IMR-90 (cell line): ENCODE results near the gene KCNC2. TPM values are rescaled to one million over a fixed set of nuclear protein-coding genes. Genes with fewer than 3 reads are reported as not detected.

Source experiments
- ATAC-seq: fragments of 200-7000 bp; cut with Tn5 transposase; 2 replicates; pipeline ENCODE4 v1.9.1; 2020; ENCODE audit warnings: low read depth, mild to moderate bottlenecking, moderate library complexity
- BruUV-seq: library from RNA; stranded (reverse); fragments of 400-500 nt; replicated peaks from 2 replicates; lab custom pipeline; 2021; lab: Mats Ljungman, UMichigan
- CTCF ChIA-PET: fragments of 300-600 bp; formaldehyde crosslinking; extraction: SDS; loops from one replicate; lab custom pipeline; 2021; ENCODE audit warnings: antibody characterized with exemption; lab: Yijun Ruan, JAX
- POLR2A ChIA-PET: fragments of 300-600 bp; sonication (Branson Sonifier 250); formaldehyde crosslinking; loops from one replicate; lab custom pipeline; 2022; ENCODE audit warnings: antibody characterized with exemption; ENCODE audit not compliant: unreplicated experiment; lab: Charles Lee
- DNase-seq: peaks from one replicate; pipeline ENCODE4 v3.0.0; 2013
- H2AFZ ChIP-seq: replicated peaks from 2 replicates; pipeline ENCODE3; 2013; ENCODE audit warnings: low read length, mild to moderate bottlenecking; ENCODE audit not compliant: poor library complexity
- H2AK5ac ChIP-seq: 2 replicates; pipeline ENCODE4 v1.6.1; 2013; ENCODE audit warnings: low read depth, low read length, inconsistent platforms
- H2AK9ac ChIP-seq: replicated peaks from 2 replicates; pipeline ENCODE3; 2013; ENCODE audit warnings: mild to moderate bottlenecking, low read depth, low read length, moderate library complexity; ENCODE audit not compliant: poor library complexity
- H2BK120ac ChIP-seq: 2 replicates; pipeline ENCODE4 v1.6.1; 2013; ENCODE audit warnings: low read depth, low read length, inconsistent platforms
- H2BK15ac ChIP-seq: 3 replicates; pipeline ENCODE4 v1.6.1; 2013; ENCODE audit warnings: low read depth, low read length, inconsistent platforms
- H2BK20ac ChIP-seq: 2 replicates; pipeline ENCODE4 v1.6.1; 2013; ENCODE audit warnings: low read depth, mild to moderate bottlenecking, inconsistent platforms, low read length, moderate library complexity
- H2BK5ac ChIP-seq: 2 replicates; pipeline ENCODE4 v1.6.1; 2013; ENCODE audit warnings: mild to moderate bottlenecking, low read depth, low read length, inconsistent platforms; ENCODE audit not compliant: poor library complexity, severe bottlenecking
- H3K14ac ChIP-seq: replicated peaks from 2 replicates; pipeline ENCODE4 v1.6.1; 2013; ENCODE audit warnings: low read depth, low read length, inconsistent platforms
- H3K18ac ChIP-seq: 2 replicates; pipeline ENCODE4 v1.6.1; 2013; ENCODE audit warnings: low read depth, low read length, control low read depth
- H3K23ac ChIP-seq: 2 replicates; pipeline ENCODE4 v1.6.1; 2013; ENCODE audit warnings: low read depth, low read length, inconsistent platforms
- H3K27ac ChIP-seq: 2 replicates; pipeline ENCODE4 v1.5.1; 2013; ENCODE audit warnings: mild to moderate bottlenecking, control low read depth, low read length; ENCODE audit not compliant: insufficient read depth
- H3K27me3 ChIP-seq: 2 replicates; pipeline ENCODE4 v1.6.1; 2013; ENCODE audit warnings: low read length; ENCODE audit not compliant: control insufficient read depth, insufficient read depth
- H3K36me3 ChIP-seq: 2 replicates; pipeline ENCODE4 v1.6.1; 2013; ENCODE audit warnings: low read length, mixed read lengths; ENCODE audit not compliant: control insufficient read depth, insufficient read depth
- H3K4ac ChIP-seq: 2 replicates; pipeline ENCODE4 v1.6.1; 2013; ENCODE audit warnings: low read depth, low read length, inconsistent platforms
- H3K4me1 ChIP-seq: 2 replicates; pipeline ENCODE4 v1.6.1; 2013; ENCODE audit warnings: low read length, mixed read lengths; ENCODE audit not compliant: control insufficient read depth, insufficient read depth
- H3K4me2 ChIP-seq: 2 replicates; pipeline ENCODE4 v1.6.1; 2013; ENCODE audit warnings: low read depth, mild to moderate bottlenecking, control low read depth, low read length, moderate library complexity
- H3K4me3 ChIP-seq: 2 replicates; pipeline ENCODE4 v1.5.1; 2013; ENCODE audit warnings: low read depth, mild to moderate bottlenecking, control low read depth, low read length, moderate library complexity; ENCODE audit not compliant: insufficient read depth
- H3K56ac ChIP-seq: 2 replicates; pipeline ENCODE4 v1.6.1; 2013; ENCODE audit warnings: low read length, inconsistent platforms; ENCODE audit not compliant: insufficient read depth; ENCODE audit errors: extremely low read depth
- H3K79me1 ChIP-seq, 2 experiments: 2 replicates each; pipeline ENCODE4 v1.6.1; 2013; ENCODE audit warnings: low read length in 2 of 2, inconsistent platforms in 1 of 2, low read depth in 1 of 2
- H3K9ac ChIP-seq: 2 replicates; pipeline ENCODE4 v1.6.1; 2013; ENCODE audit warnings: low read depth, low read length, control low read depth
- H3K9me1 ChIP-seq: 2 replicates; pipeline ENCODE4 v1.6.1; 2013; ENCODE audit warnings: low read length, inconsistent platforms; ENCODE audit not compliant: insufficient read depth
- H3K9me3 ChIP-seq: 2 replicates; pipeline ENCODE4 v1.6.1; 2013; ENCODE audit warnings: low read length; ENCODE audit not compliant: control insufficient read depth, insufficient read depth
- H4K20me1 ChIP-seq: 2 replicates; pipeline ENCODE4 v1.6.1; 2013; ENCODE audit warnings: low read length, inconsistent platforms; ENCODE audit not compliant: insufficient read depth
- H4K5ac ChIP-seq: 2 replicates; pipeline ENCODE4 v1.6.1; 2013; ENCODE audit warnings: mild to moderate bottlenecking, low read depth, low read length, control low read depth
- H4K8ac ChIP-seq, 2 experiments: 2 replicates each; pipeline ENCODE4 v1.6.1; 2013; ENCODE audit warnings: low read depth in 2 of 2, low read length in 2 of 2, control low read depth in 1 of 2, inconsistent platforms in 1 of 2
- H4K91ac ChIP-seq: 2 replicates; pipeline ENCODE4 v1.6.1; 2013; ENCODE audit warnings: low read depth, low read length, inconsistent platforms; ENCODE audit not compliant: insufficient read depth
- BHLHE40 ChIP-seq: fragments of 150-350 bp; IDR thresholded peaks from 2 replicates; pipeline ENCODE4 v1.6.1; 2016; ENCODE audit warnings: mild to moderate bottlenecking, low read depth, low read length
- CEBPB ChIP-seq: IDR thresholded peaks from 2 replicates; pipeline ENCODE4 v1.6.1; 2012; ENCODE audit warnings: low read depth, low read length, improper control_type of control experiment
- CHD1 ChIP-seq: IDR thresholded peaks from 2 replicates; pipeline ENCODE4 v1.6.1; 2012; ENCODE audit warnings: low read depth, low read length, improper control_type of control experiment
- CTCF ChIP-seq: conservative IDR thresholded peaks from 2 replicates; pipeline ENCODE4 v1.5.1; 2012; ENCODE audit warnings: mild to moderate bottlenecking, low read depth, low read length, improper control_type of control experiment
- ELK1 ChIP-seq: fragments of 150-350 bp; IDR thresholded peaks from 2 replicates; pipeline ENCODE4 v1.6.1; 2016; ENCODE audit warnings: low read depth, mild to moderate bottlenecking, low read length, moderate library complexity, borderline replicate concordance
- FOS ChIP-seq: fragments of 150-350 bp; IDR thresholded peaks from 2 replicates; pipeline ENCODE4 v1.6.1; 2016; ENCODE audit warnings: low read depth, low read length
- MAFK ChIP-seq: IDR thresholded peaks from 2 replicates; pipeline ENCODE4 v1.6.1; 2012; ENCODE audit warnings: low read depth, low read length, improper control_type of control experiment
- MAZ ChIP-seq: IDR thresholded peaks from 2 replicates; pipeline ENCODE4 v1.6.1; 2012; ENCODE audit warnings: low read depth, mild to moderate bottlenecking, low read length, improper control_type of control experiment, moderate library complexity, borderline replicate concordance
- MXI1 ChIP-seq: IDR thresholded peaks from 2 replicates; pipeline ENCODE4 v1.6.1; 2012; ENCODE audit warnings: low read depth, mild to moderate bottlenecking, low read length, moderate library complexity, borderline replicate concordance
- POLR2A ChIP-seq: IDR thresholded peaks from 2 replicates; pipeline ENCODE4 v1.6.1; 2012; ENCODE audit warnings: mild to moderate bottlenecking, low read depth, low read length
- RAD21 ChIP-seq: IDR thresholded peaks from 2 replicates; pipeline ENCODE4 v1.6.1; 2012; ENCODE audit warnings: low read length, improper control_type of control experiment
- RFX5 ChIP-seq: IDR thresholded peaks from 2 replicates; pipeline ENCODE4 v1.8.0; 2012; ENCODE audit warnings: low read depth, mild to moderate bottlenecking, low read length, moderate library complexity
- SMC3 ChIP-seq: fragments of 150-350 bp; IDR thresholded peaks from 2 replicates; pipeline ENCODE4 v1.6.1; 2016; ENCODE audit warnings: low read depth, mild to moderate bottlenecking, antibody characterized with exemption, low read length, moderate library complexity
- USF2 ChIP-seq: fragments of 150-350 bp; IDR thresholded peaks from 2 replicates; pipeline ENCODE4 v1.6.1; 2017; ENCODE audit warnings: mild to moderate bottlenecking, antibody characterized with exemption, low read length, low read depth
- WGBS, 2 experiments: methylation state at CpG; one replicate each; pipeline versions ENCODE4 v1.1.5 to v1.1.7; 2013; ENCODE audit warnings: missing lambda C conversion rate in 2 of 2; ENCODE audit not compliant: insufficient read length in 1 of 2; ENCODE audit errors: extremely low coverage in 2 of 2; 5-methylcytosine and 5-hydroxymethylcytosine counted together
- dilution Hi-C: fragments of 300-500 bp; cut with HindIII; formaldehyde crosslinking; loops from one replicate; pipeline ENCODE4 v1.14.3; 2018; ENCODE audit warnings: low sequenced_read_pairs; ENCODE audit not compliant: unreplicated experiment
- in situ Hi-C: fragments of 300-500 bp; cut with MboI; formaldehyde crosslinking; loops from 3 replicates; pipeline ENCODE4 v1.14.3; 2019; ENCODE audit warnings: low sequenced_read_pairs, inconsistent platforms, mixed read lengths
- intact Hi-C: fragments of 100-400 bp; cut with micrococcal nuclease; formaldehyde crosslinking; loops from 2 replicates; pipeline ENCODE4 v1.10.0; 2022
- polyA plus RNA-seq, 3 experiments: library from polyadenylated mRNA; depleted of rRNA; stranded (reverse); fragments of >200 nt; gene quantifications; 2 replicates each; pipeline ENCODE4 v1.2.3, GENCODE V29; 2012; ENCODE audit warnings: low replicate concordance in 1 of 3
- total RNA-seq: library from RNA; depleted of rRNA; stranded (reverse); fragments of >200 nt; gene quantifications from 2 replicates; pipeline ENCODE4 v1.2.3, GENCODE V29; 2012

Gene KCNC2
- total and polyA plus RNA-seq, 2 of the 4 experiments (the other 2 are of a cell fraction), result not detected

GRCh38 chr12:75157385-75157784 is 52.3 kb downstream of the KCNC2 start:
- Histone ChIP-seq H3K36me3 (no peaks in the 10 kb centered on the region), H3K27me3 (no peaks in the 10 kb centered on the region; the same call in 1 of the 2 replicates), H3K9ac (no peak overlapping the region), H3K79me1 (no peaks in the 10 kb centered on the region), H2AK5ac (no peak overlapping the region), H2BK20ac (no peak overlapping the region), H2BK15ac (no peak overlapping the region), H3K27ac (no peak overlapping the region), H2BK120ac (no peak overlapping the region), H4K91ac (no peak overlapping the region), H3K9me3 (no peaks in the 10 kb centered on the region), H3K4me3 (no peak overlapping the region), H3K23ac (no peak overlapping the region), H3K18ac (no peak overlapping the region), H2AK9ac (no peak overlapping the region), H3K4ac (no peak overlapping the region), H4K5ac (no peak overlapping the region), H2AFZ (no peak overlapping the region), H3K56ac (no peak overlapping the region), H4K8ac (no peak overlapping the region), H4K20me1 (no peaks in the 10 kb centered on the region), H3K9me1 (no peaks in the 10 kb centered on the region), H3K14ac (no peak overlapping the region), H3K4me1 (no peaks in the 10 kb centered on the region), H2BK5ac (no peak overlapping the region), H3K4me2 (no peak overlapping the region)
- no peak for TF ChIP-seq ELK1
- TF ChIP-seq USF2, result no peak
- no peak for TF ChIP-seq CHD1
- TF ChIP-seq BHLHE40, result no peak
- TF ChIP-seq RAD21, result no peak
- no peak for TF ChIP-seq CTCF
- TF ChIP-seq MAFK, result no peak
- TF ChIP-seq FOS, result no peak
- no peak for TF ChIP-seq RFX5
- TF ChIP-seq MXI1, result no peak
- no peak for TF ChIP-seq MAZ
- no peak for TF ChIP-seq POLR2A
- no peak for TF ChIP-seq SMC3
- no peak for TF ChIP-seq CEBPB
- BruUV-seq, result no TSS peak
- dilution Hi-C loops, result no loop called here
- no CpG with 5 or more reads among the region's 1 CpG for WGBS, 2 experiments
- no peak for ATAC-seq
- no peak for DNase-seq
- ChIA-PET POLR2A (no interaction called here), CTCF (interaction anchor here (1.0 kb wide), 1 partner anchor 64 kb away, joined by 3 read pairs; no protein-coding TSS in a partner anchor)
- intact Hi-C loops, result no loop called here
- in situ Hi-C loops, result no loop called here
